ENCODE data around the gene ADAM33. TPM values are rescaled to one million over a fixed set of nuclear protein-coding genes. Genes with fewer than 3 reads are reported as not detected.

The ADAM33 gene
- total and polyA plus RNA-seq, 4 donors, result 0.11 to 1.2 (median 0.60) TPM

- WGBS, result 57% methylated on average over 6 of the region's 6 CpGs
- H3K4me1 ChIP-seq (ENCODE audit: control insufficient read depth in 4 of 4, insufficient read depth in 4 of 4, low read length in 3 of 4), result peaks cover 0 to 10% (median 2%) of the 10 kb centered on the region in 4 donors
- no peak overlapping the region for H3K4me3 ChIP-seq (ENCODE audit: low read depth in 1 of 3, low read length in 3 of 3)
- H3K36me3 ChIP-seq (ENCODE audit: control insufficient read depth in 4 of 4, insufficient read depth in 3 of 4, low read depth in 1 of 4, low read length in 3 of 4), result no peaks in the 10 kb centered on the region
- H3K9me3 ChIP-seq (ENCODE audit: control insufficient read depth in 4 of 4, low read length in 3 of 4), result no peaks in the 10 kb centered on the region
- no peak overlapping the region for H3K27ac ChIP-seq (ENCODE audit: low read depth in 1 of 2, low read length in 2 of 2)
- no peak overlapping the region for H3K9ac ChIP-seq (ENCODE audit: low read depth in 1 of 2, low read length in 2 of 2)
- no peak for DNase-seq (ENCODE audit: low spot score)
- peaks cover 4 to 10% (median 6%) of the 10 kb centered on the region in 4 donors for H3K27me3 ChIP-seq (ENCODE audit: control insufficient read depth in 4 of 4, insufficient read depth in 4 of 4, low read length in 3 of 4)
- TF ChIP-seq YY1 (IDR thresholded peaks at IDR 0.05) (no peak), GABPA (IDR thresholded peaks at IDR 0.05 in 1 of 2, conservative IDR thresholded peaks at IDR 0.05 in 1 of 2) (no peak), REST (IDR thresholded peaks at IDR 0.05) (no peak), JUND (IDR thresholded peaks at IDR 0.05) (no peak), NR2F2 (IDR thresholded peaks at IDR 0.05) (no peak), HNF4G (IDR thresholded peaks at IDR 0.05) (no peak), MAX (IDR thresholded peaks at IDR 0.05) (no peak)
Measured at GRCh38 chr20:3670511-3670910, 11.3 kb downstream of the ADAM33 start.

- H3K4me3 ChIP-seq (ENCODE audit: low read depth in 1 of 3, low read length in 3 of 3), result no peak overlapping the region
- H3K36me3 ChIP-seq (ENCODE audit: control insufficient read depth in 4 of 4, insufficient read depth in 3 of 4, low read depth in 1 of 4, low read length in 3 of 4), result no peaks in the 10 kb centered on the region
- 83% methylated on average over 13 of the region's 13 CpGs for WGBS
- DNase-seq (ENCODE audit: low spot score), result no peak
- H3K27ac ChIP-seq (ENCODE audit: low read depth in 1 of 2, low read length in 2 of 2), result no peak overlapping the region
- H3K9me3 ChIP-seq (ENCODE audit: control insufficient read depth in 4 of 4, low read length in 3 of 4), result no peaks in the 10 kb centered on the region
- no peak for TF ChIP-seq NR2F2 (IDR thresholded peaks at IDR 0.05)
- no peak for TF ChIP-seq RAD21 (IDR thresholded peaks at IDR 0.05)
- TF ChIP-seq RXRA (IDR thresholded peaks at IDR 0.05), result no peak
- TF ChIP-seq EGR1 (IDR thresholded peaks at IDR 0.05; ENCODE audit: low read depth in 2 of 2), result no peak
- TF ChIP-seq GABPA (IDR thresholded peaks at IDR 0.05 in 1 of 2, conservative IDR thresholded peaks at IDR 0.05 in 1 of 2), result no peak
- no peak for TF ChIP-seq JUND (IDR thresholded peaks at IDR 0.05)
- H3K9ac ChIP-seq (ENCODE audit: low read depth in 1 of 2, low read length in 2 of 2), result no peak overlapping the region
- peaks cover 4 to 8% (median 4%) of the 10 kb centered on the region in 4 donors for H3K27me3 ChIP-seq (ENCODE audit: control insufficient read depth in 4 of 4, insufficient read depth in 4 of 4, low read length in 3 of 4)
- H3K4me1 ChIP-seq (ENCODE audit: control insufficient read depth in 4 of 4, insufficient read depth in 4 of 4, low read length in 3 of 4), result peaks cover 0 to 10% (median 2%) of the 10 kb centered on the region in 4 donors
Measured at GRCh38 chr20:3669710-3670367, 12.0 kb downstream of the ADAM33 start.

- no peaks in the 10 kb centered on the region for H3K36me3 ChIP-seq (ENCODE audit: control insufficient read depth in 4 of 4, insufficient read depth in 3 of 4, low read depth in 1 of 4, low read length in 3 of 4)
- WGBS, result 95% methylated on average over 8 of the region's 8 CpGs
- DNase-seq (ENCODE audit: low spot score), result no peak
- no peaks in the 10 kb centered on the region for H3K9me3 ChIP-seq (ENCODE audit: control insufficient read depth in 4 of 4, low read length in 3 of 4)
- peaks cover 0 to 5% (median 1%) of the 10 kb centered on the region in 4 donors for H3K4me1 ChIP-seq (ENCODE audit: control insufficient read depth in 4 of 4, insufficient read depth in 4 of 4, low read length in 3 of 4)
- no peak overlapping the region for H3K9ac ChIP-seq (ENCODE audit: low read depth in 1 of 2, low read length in 2 of 2)
- H3K27ac ChIP-seq (ENCODE audit: low read depth in 1 of 2, low read length in 2 of 2), result no peak overlapping the region
- H3K4me3 ChIP-seq (ENCODE audit: low read depth in 1 of 3, low read length in 3 of 3), result no peak overlapping the region
- peaks cover 0 to 7% (median 2%) of the 10 kb centered on the region in 4 donors for H3K27me3 ChIP-seq (ENCODE audit: control insufficient read depth in 4 of 4, insufficient read depth in 4 of 4, low read length in 3 of 4)
- no peak for TF ChIP-seq NR2F2 (IDR thresholded peaks at IDR 0.05)
- no peak for TF ChIP-seq GABPA (IDR thresholded peaks at IDR 0.05 in 1 of 2, conservative IDR thresholded peaks at IDR 0.05 in 1 of 2)
- TF ChIP-seq SP1 (IDR thresholded peaks at IDR 0.05), result no peak
- no peak for TF ChIP-seq ZBTB33 (IDR thresholded peaks at IDR 0.05)
- TF ChIP-seq TAF1 (conservative IDR thresholded peaks at IDR 0.05), result no peak
- no peak for TF ChIP-seq RXRA (IDR thresholded peaks at IDR 0.05)
- TF ChIP-seq CTCF (IDR thresholded peaks at IDR 0.05; ENCODE audit: low read depth, low read length, missing input control), result no peak
- TF ChIP-seq HNF4A (conservative IDR thresholded peaks at IDR 0.05), result no peak
- no peak for TF ChIP-seq ATF3 (IDR thresholded peaks at IDR 0.05)
- no peak for TF ChIP-seq MAX (IDR thresholded peaks at IDR 0.05)
- no peak for TF ChIP-seq JUND (IDR thresholded peaks at IDR 0.05)
- no peak for TF ChIP-seq RAD21 (IDR thresholded peaks at IDR 0.05)
Measured at GRCh38 chr20:3667434-3668037, 14.3 kb downstream of the ADAM33 start.
